ENCODE data around the gene AGFG2.
"Not testable (repeated sequence)": the region's sequence is repeated elsewhere in the genome, so short reads cannot be mapped to it uniquely, and the experiment has no call there.

The AGFG2 gene

GRCh38 chr7:100521076-100521475 lies 17.9 kb upstream of the AGFG2 start:
- DNase-seq = no peak

GRCh38 chr7:100521909-100522593 lies 17.0 kb upstream of the AGFG2 start:
- peak; percentile 44 to 77 (median 68) for DNase-seq

- DNase-seq = not testable (repeated sequence)
These were observed 15.8 kb upstream of the AGFG2 start for GRCh38 chr7:100523192-100523591.

GRCh38 chr7:100528108-100528866 lies 10.7 kb upstream of the AGFG2 start:
- not testable (repeated sequence) for DNase-seq

GRCh38 chr7:100532165-100533022 lies 6.6 kb upstream of the AGFG2 start:
- no peak for DNase-seq

- not testable (repeated sequence) for DNase-seq
These were observed 3.0 kb upstream of the AGFG2 start for GRCh38 chr7:100535982-100536381.

- DNase-seq = not testable (repeated sequence)
These were observed 2.3 kb upstream of the AGFG2 start for GRCh38 chr7:100536695-100537094.

GRCh38 chr7:100538348-100538653 lies 702 bp upstream of the AGFG2 start:
- DNase-seq = no peak

- DNase-seq = peak in 1 of 4 experiments; percentile 32
These were observed 518 bp downstream of the AGFG2 start for GRCh38 chr7:100539436-100540006.

GRCh38 chr7:100540073-100540723 lies 1.2 kb downstream of the AGFG2 start:
- DNase-seq = no peak

GRCh38 chr7:100541309-100541708 lies 2.3 kb downstream of the AGFG2 start:
- DNase-seq = peak in 3 of 4 experiments; percentile 10 to 46 (median 36)

GRCh38 chr7:100543586-100543985 lies 4.6 kb downstream of the AGFG2 start:
- DNase-seq = no peak

- DNase-seq = no peak
These were observed 5.4 kb downstream of the AGFG2 start for GRCh38 chr7:100544386-100544785.

GRCh38 chr7:100544967-100545359 lies 6.0 kb downstream of the AGFG2 start:
- no peak for DNase-seq

GRCh38 chr7:100545360-100546128 lies 6.5 kb downstream of the AGFG2 start:
- peak in 2 of 4 experiments; percentile 12 to 39 for DNase-seq

GRCh38 chr7:100546129-100546925 lies 7.3 kb downstream of the AGFG2 start:
- no peak for DNase-seq

- DNase-seq = no peak
These were observed 8.2 kb downstream of the AGFG2 start for GRCh38 chr7:100546926-100547800.

GRCh38 chr7:100547872-100548271 lies 8.9 kb downstream of the AGFG2 start:
- DNase-seq = peak in 3 of 4 experiments; percentile 32 to 38 (median 36)

- DNase-seq = not testable (repeated sequence)
These were observed 9.4 kb downstream of the AGFG2 start for GRCh38 chr7:100548446-100548845.

GRCh38 chr7:100552532-100552931 lies 13.5 kb downstream of the AGFG2 start:
- DNase-seq = no peak
